ENCODE measurements around the gene MSRB1. TPM values are rescaled to one million over a fixed set of nuclear protein-coding genes. Genes with fewer than 3 reads are reported as not detected.
"Not testable (repeated sequence)": the region's sequence is repeated elsewhere in the genome, so short reads cannot be mapped to it uniquely, and the experiment has no call there.

Gene MSRB1
- total RNA-seq, 4 donors from 2014 or later, result 13.9 to 56.5 (median 29.3) TPM

GRCh38 chr16:1964506-1965395 is 21.8 kb upstream of the MSRB1 start, which contains the start of gene RPS2:
RPS2 (minus strand) TSS chr16:1964826; CDS start chr16:1964625, 201 bp downstream.
- peak in 1 of 5 experiments; percentile 11 for TF ChIP-seq CTCF (IDR thresholded peaks at IDR 0.05)
- TF ChIP-seq POLR2AphosphoS5 (IDR thresholded peaks at IDR 0.05), result peak; percentile 97 to 100 (median 99)
- TF ChIP-seq POLR2A (IDR thresholded peaks at IDR 0.05), result peak; percentile 99
- no peak for TF ChIP-seq EP300 (IDR thresholded peaks at IDR 0.05; ENCODE audit: low read depth)
- peak within 1 kb of the TSS; percentile 96 to 99 (median 98) for H3K27ac ChIP-seq
- H3K4me3 ChIP-seq, result peak within 1 kb of the TSS; percentile 84 to 99 (median 90)
- DNase-seq, result peak; percentile 99
- 0% methylated on average over 35 of the region's 97 CpGs; no CpG with 5 or more reads in 1 of the 2 donors for WGBS, 2 donors (ENCODE audit: low coverage in 1 of 2)
- no peaks in the 10 kb centered on the region for H3K9me3 ChIP-seq
- intact Hi-C loops (cut with DNase I; ENCODE audit: low total_unique reads) (no loop called here), in situ Hi-C loops (cut with MboI; ENCODE audit: low pct_ligation_motif_present in 1 of 4, low pct_unique_long_range_greater_than_20kb in 1 of 4, low sequenced_read_pairs in 3 of 4) (no loop called here)
- H3K27me3 ChIP-seq, result no peaks in the 10 kb centered on the region
- peaks cover 8 to 44% (median 35%) of the 10 kb centered on the region in 4 donors for H3K4me1 ChIP-seq
- peaks cover 0 to 16% (median 6%) of the 10 kb centered on the region in 4 donors for H3K36me3 ChIP-seq

- peaks cover 8 to 46% (median 37%) of the 10 kb centered on the region in 4 donors for H3K4me1 ChIP-seq
- no peaks in the 10 kb centered on the region for H3K27me3 ChIP-seq
- in situ Hi-C loops (cut with MboI; ENCODE audit: low pct_ligation_motif_present in 1 of 4, low pct_unique_long_range_greater_than_20kb in 1 of 4, low sequenced_read_pairs in 3 of 4) (no loop called here), intact Hi-C loops (cut with DNase I; ENCODE audit: low total_unique reads) (no loop called here)
- H3K27ac ChIP-seq, result peak overlapping the region; percentile 96 to 99 (median 98)
- H3K4me3 ChIP-seq, result peak overlapping the region; percentile 84 to 99 (median 90)
- peaks cover 0 to 16% (median 6%) of the 10 kb centered on the region in 4 donors for H3K36me3 ChIP-seq
- TF ChIP-seq EP300 (IDR thresholded peaks at IDR 0.05; ENCODE audit: low read depth) (no peak), CTCF (IDR thresholded peaks at IDR 0.05) (peak in 1 of 5 experiments; percentile 1)
- H3K9me3 ChIP-seq, result no peaks in the 10 kb centered on the region
- WGBS, 2 donors (ENCODE audit: low coverage in 1 of 2), result 6 to 20% methylated on average over 1 to 39 of the region's 44 CpGs
- no peak for DNase-seq
Observed at GRCh38 chr16:1963806-1964505, 21.0 kb upstream of the MSRB1 start.

- H3K27ac ChIP-seq, result peak overlapping the region in 3 of 4 donors; percentile 25 to 99 (median 99)
- WGBS, 2 donors (ENCODE audit: low coverage in 1 of 2), result 81% methylated on average over 34 of the region's 37 CpGs; no CpG with 5 or more reads in 1 of the 2 donors
Observed at GRCh38 chr16:1962161-1963153, 19.5 kb upstream of the MSRB1 start.

GRCh38 chr16:1961651-1962067 is 18.7 kb upstream of the MSRB1 start:
- no peaks in the 10 kb centered on the region for H3K9me3 ChIP-seq
- no peak overlapping the region for H3K4me3 ChIP-seq
- intact Hi-C loops (cut with DNase I; ENCODE audit: low total_unique reads), result no loop called here
- peaks cover 8 to 50% (median 41%) of the 10 kb centered on the region in 4 donors for H3K4me1 ChIP-seq
- H3K27ac ChIP-seq, result peak overlapping the region in 2 of 4 donors; percentile 89 to 91
- 40% methylated on average over 6 of the region's 6 CpGs; no CpG with 5 or more reads in 1 of the 2 donors for WGBS, 2 donors (ENCODE audit: low coverage in 1 of 2)
- in situ Hi-C loops (cut with MboI; ENCODE audit: low pct_ligation_motif_present in 1 of 4, low pct_unique_long_range_greater_than_20kb in 1 of 4, low sequenced_read_pairs in 3 of 4), result no loop called here
- peaks cover 0 to 16% (median 6%) of the 10 kb centered on the region in 4 donors for H3K36me3 ChIP-seq
- no peaks in the 10 kb centered on the region for H3K27me3 ChIP-seq
- TF ChIP-seq POLR2A (IDR thresholded peaks at IDR 0.05), result no peak
- TF ChIP-seq EP300 (IDR thresholded peaks at IDR 0.05; ENCODE audit: low read depth), result no peak
- no peak for TF ChIP-seq POLR2AphosphoS5 (IDR thresholded peaks at IDR 0.05)
- TF ChIP-seq CTCF (IDR thresholded peaks at IDR 0.05), result no peak
- DNase-seq, result no peak

More at GRCh38 chr16:1962161-1963153, 19.5 kb upstream of the MSRB1 start:
- in situ Hi-C loops (cut with MboI; ENCODE audit: low pct_ligation_motif_present in 1 of 4, low pct_unique_long_range_greater_than_20kb in 1 of 4, low sequenced_read_pairs in 3 of 4); intact Hi-C loops (cut with DNase I; ENCODE audit: low total_unique reads); H3K4me3 ChIP-seq; DNase-seq; H3K27me3 ChIP-seq; H3K9me3 ChIP-seq: not testable (repeated sequence)
- Histone ChIP-seq H3K4me1 (peaks cover 8 to 50% (median 41%) of the 10 kb centered on the region in 4 donors), H3K36me3 (peaks cover 0 to 16% (median 6%) of the 10 kb centered on the region in 4 donors)
